ENCODE results near the gene MAGEE1. TPM values are rescaled to one million over a fixed set of nuclear protein-coding genes. Genes with fewer than 3 reads are reported as not detected.

The MAGEE1 gene
- total RNA-seq, 1 experiment from 2014 or later: 1.7 TPM

GRCh38 chrX:76420237-76420636, 7.3 kb upstream of the MAGEE1 start:
- no TSS peak for BruUV-seq (replicated peaks)
- Histone ChIP-seq H4K20me1 (ENCODE audit: low read length) (no peaks in the 10 kb centered on the region), H3K9ac (ENCODE audit: low read length) (no peak overlapping the region), H3K4me3 (ENCODE audit: low read length) (no peak overlapping the region), H2AFZ (ENCODE audit: low read length) (no peak overlapping the region), H3K27me3 (ENCODE audit: low read length) (no peaks in the 10 kb centered on the region), H3K79me2 (ENCODE audit: low read length) (no peaks in the 10 kb centered on the region), H3K36me3 (ENCODE audit: low read depth, low read length) (no peaks in the 10 kb centered on the region), H3K27ac (ENCODE audit: low read length) (no peak overlapping the region), H3K4me1 (ENCODE audit: insufficient read depth, low read length) (no peaks in the 10 kb centered on the region), H3K9me3 (ENCODE audit: low read length) (no peaks in the 10 kb centered on the region), H3F3A (ENCODE audit: low read length, unreplicated experiment) (no peaks in the 10 kb centered on the region), H3K9me2 (replicated peaks; ENCODE audit: low read length) (no peaks in the 10 kb centered on the region), H3K4me2 (ENCODE audit: low read length) (no peak overlapping the region)
- intact Hi-C loops (cut with micrococcal nuclease): loop anchor here (10.0 kb wide), 1 partner anchor 145 kb away; no protein-coding TSS in a partner anchor
- ChIA-PET CTCF (no interaction called here), POLR2A (ENCODE audit: unreplicated experiment) (no interaction called here)
- DNase-seq (peak; percentile 19), ATAC-seq (no peak)
- TF ChIP-seq EZH2phosphoT487 (IDR thresholded peaks at IDR 0.05; ENCODE audit: borderline replicate concordance, low read length): no peak
- TF ChIP-seq CTCF (conservative IDR thresholded peaks at IDR 0.05; ENCODE audit: low read depth, low read length): no peak; the same call in 1 of the 2 replicates

GRCh38 chrX:76428243-76429130, 977 bp downstream of the MAGEE1 start:
- intact Hi-C loops (cut with micrococcal nuclease): loop anchor here (10.0 kb wide), 1 partner anchor 154 kb away; no protein-coding TSS in a partner anchor
- H3K4me3 ChIP-seq (ENCODE audit: low read length): peak overlapping the region; percentile 86
- no peaks in the 10 kb centered on the region for H3F3A ChIP-seq (ENCODE audit: low read length, unreplicated experiment)
- no peaks in the 10 kb centered on the region for H4K20me1 ChIP-seq (ENCODE audit: low read length)
- TF ChIP-seq EZH2 (IDR thresholded peaks at IDR 0.05; ENCODE audit: low read length, unreplicated experiment) (no peak), EZH2phosphoT487 (IDR thresholded peaks at IDR 0.05; ENCODE audit: borderline replicate concordance, low read length) (no peak), CTCF (conservative IDR thresholded peaks at IDR 0.05; ENCODE audit: low read depth, low read length) (no peak)
- H3K9me3 ChIP-seq (ENCODE audit: low read length): no peaks in the 10 kb centered on the region
- DNase-seq (no peak), ATAC-seq (peak; percentile 50)
- ChIA-PET POLR2A (ENCODE audit: unreplicated experiment) (no interaction called here), CTCF (no interaction called here)
- H3K27me3 ChIP-seq (ENCODE audit: low read length): no peaks in the 10 kb centered on the region
- no peaks in the 10 kb centered on the region for H3K4me1 ChIP-seq (ENCODE audit: insufficient read depth, low read length)
- peak overlapping the region; percentile 71 for H3K9ac ChIP-seq (ENCODE audit: low read length)
- no peaks in the 10 kb centered on the region for H3K9me2 ChIP-seq (replicated peaks; ENCODE audit: low read length)
- H2AFZ ChIP-seq (ENCODE audit: low read length): peak overlapping the region; percentile 96
- BruUV-seq (replicated peaks): no TSS peak
- peak overlapping the region; percentile 95 for H3K4me2 ChIP-seq (ENCODE audit: low read length)
- no peak overlapping the region for H3K27ac ChIP-seq (ENCODE audit: low read length)
- no peaks in the 10 kb centered on the region for H3K36me3 ChIP-seq (ENCODE audit: low read depth, low read length)
- no peaks in the 10 kb centered on the region for H3K79me2 ChIP-seq (ENCODE audit: low read length)

GRCh38 chrX:76433219-76433618, 5.7 kb downstream of the MAGEE1 start:
- Histone ChIP-seq H3K4me1 (ENCODE audit: insufficient read depth, low read length) (no peaks in the 10 kb centered on the region), H2AFZ (ENCODE audit: low read length) (no peak overlapping the region), H3K4me2 (ENCODE audit: low read length) (no peak overlapping the region), H3K9me3 (ENCODE audit: low read length) (no peaks in the 10 kb centered on the region), H4K20me1 (ENCODE audit: low read length) (no peaks in the 10 kb centered on the region), H3K4me3 (ENCODE audit: low read length) (no peak overlapping the region), H3K27ac (ENCODE audit: low read length) (no peak overlapping the region), H3K27me3 (ENCODE audit: low read length) (no peaks in the 10 kb centered on the region), H3K9ac (ENCODE audit: low read length) (no peak overlapping the region), H3K79me2 (ENCODE audit: low read length) (no peaks in the 10 kb centered on the region), H3F3A (ENCODE audit: low read length, unreplicated experiment) (no peaks in the 10 kb centered on the region), H3K36me3 (ENCODE audit: low read depth, low read length) (no peaks in the 10 kb centered on the region), H3K9me2 (replicated peaks; ENCODE audit: low read length) (no peaks in the 10 kb centered on the region)
- no peak for DNase-seq
- TF ChIP-seq EZH2 (IDR thresholded peaks at IDR 0.05; ENCODE audit: low read length, unreplicated experiment) (no peak), CTCF (conservative IDR thresholded peaks at IDR 0.05; ENCODE audit: low read depth, low read length) (no peak), EZH2phosphoT487 (IDR thresholded peaks at IDR 0.05; ENCODE audit: borderline replicate concordance, low read length) (no peak)
- ATAC-seq: no peak
- intact Hi-C loops (cut with micrococcal nuclease): no loop called here
- POLR2A ChIA-PET (ENCODE audit: unreplicated experiment): no interaction called here
- CTCF ChIA-PET: no interaction called here
- no TSS peak for BruUV-seq (replicated peaks)
